Fibroblast of skin of left quadriceps (primary cell): ENCODE results near the gene USH1G.
"Not testable (repeated sequence)": the region's sequence is repeated elsewhere in the genome, so short reads cannot be mapped to it uniquely, and the experiment has no call there.

Experiments
- DNase-seq, 2 experiments: peaks; one replicate each; pipeline ENCODE4 v3.0.0-alpha.2; 2013; ENCODE audit warnings: low read depth in 2 of 2

The USH1G gene

DNA sequence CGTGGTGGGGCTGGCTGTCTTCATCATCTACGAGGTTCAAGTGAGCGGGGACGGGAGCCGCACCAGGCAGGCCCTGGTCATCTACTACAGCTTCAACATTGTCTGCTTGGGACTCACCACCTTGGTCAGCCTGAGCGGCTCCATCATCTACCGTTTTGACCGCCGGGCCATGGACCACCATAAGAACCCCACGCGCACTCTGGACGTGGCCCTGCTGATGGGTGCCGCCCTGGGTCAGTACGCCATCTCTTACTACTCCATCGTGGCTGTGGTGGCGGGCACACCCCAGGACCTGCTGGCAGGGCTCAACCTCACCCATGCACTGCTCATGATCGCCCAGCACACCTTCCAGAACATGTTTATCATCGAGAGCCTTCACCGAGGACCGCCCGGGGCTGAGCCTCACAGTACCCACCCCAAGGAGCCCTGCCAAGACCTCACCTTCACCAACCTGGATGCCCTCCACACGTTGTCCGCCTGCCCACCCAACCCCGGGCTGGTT lies 7.5 kb upstream of the USH1G start:
- no peak for DNase-seq

GRCh38 chr17:74928786-74929185 lies 5.7 kb upstream of the USH1G start:
- no peak for DNase-seq

DNA sequence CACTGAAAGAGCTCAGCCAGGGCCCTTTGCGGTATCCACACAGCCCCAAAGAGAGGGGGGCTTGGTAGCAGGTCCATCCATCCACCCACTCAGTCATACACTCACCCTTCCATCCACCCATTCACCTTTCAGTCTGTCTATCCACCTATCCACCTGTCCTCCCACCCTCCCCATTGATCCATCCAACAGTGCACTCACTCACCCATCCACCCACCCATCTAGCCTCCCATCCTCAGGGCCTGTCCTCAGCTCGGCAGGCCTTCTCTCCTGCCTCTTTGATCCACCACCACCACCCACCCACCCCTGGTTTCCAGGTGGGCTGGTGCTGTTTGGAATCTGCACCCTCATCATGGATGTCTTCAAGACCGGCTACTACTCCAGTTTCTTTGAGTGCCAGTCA lies 2.2 kb upstream of the USH1G start:
- DNase-seq = no peak

DNA sequence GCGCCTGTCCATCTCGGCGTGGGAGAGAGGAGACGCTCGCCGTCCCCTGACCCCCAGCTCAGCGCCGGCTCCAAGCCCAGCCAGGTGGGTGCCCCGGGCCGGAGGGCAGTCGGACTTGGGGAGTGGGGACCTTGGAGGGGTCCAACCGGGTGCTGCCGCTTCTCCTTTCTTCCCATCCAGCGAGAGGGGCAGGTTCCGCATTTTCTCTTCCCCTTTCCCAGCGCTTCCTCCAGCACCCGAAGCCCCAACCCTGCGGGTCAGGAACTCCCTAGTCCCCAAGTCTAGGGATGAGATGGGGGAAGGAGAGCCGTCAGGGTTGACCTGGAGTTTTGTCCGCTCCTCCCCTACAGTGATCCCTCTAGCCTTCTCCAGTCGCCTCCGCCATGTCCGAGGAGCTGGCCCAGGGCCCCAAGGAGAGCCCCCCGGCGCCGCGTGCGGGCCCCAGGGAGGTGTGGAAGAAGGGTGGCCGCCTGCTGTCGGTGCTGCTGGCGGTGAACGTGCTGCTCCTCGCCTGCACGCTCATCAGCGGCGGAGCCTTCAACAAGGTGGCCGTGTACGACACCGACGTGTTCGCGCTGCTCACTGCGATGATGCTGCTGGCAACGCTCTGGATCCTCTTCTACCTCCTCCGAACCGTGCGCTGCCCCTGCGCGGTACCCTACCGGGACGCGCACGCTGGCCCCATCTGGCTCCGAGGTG lies 1.3 kb upstream of the USH1G start, which contains the start of gene OTOP2:
Gene OTOP2, plus strand, starts transcription at position 24 of the 699 bp plus-strand sequence. Its CDS starts 360 bp downstream, at position 384.
- DNase-seq = no peak

- no peak for DNase-seq
Measured at GRCh38 chr17:74923538-74924249, 639 bp upstream of the USH1G start.

DNA sequence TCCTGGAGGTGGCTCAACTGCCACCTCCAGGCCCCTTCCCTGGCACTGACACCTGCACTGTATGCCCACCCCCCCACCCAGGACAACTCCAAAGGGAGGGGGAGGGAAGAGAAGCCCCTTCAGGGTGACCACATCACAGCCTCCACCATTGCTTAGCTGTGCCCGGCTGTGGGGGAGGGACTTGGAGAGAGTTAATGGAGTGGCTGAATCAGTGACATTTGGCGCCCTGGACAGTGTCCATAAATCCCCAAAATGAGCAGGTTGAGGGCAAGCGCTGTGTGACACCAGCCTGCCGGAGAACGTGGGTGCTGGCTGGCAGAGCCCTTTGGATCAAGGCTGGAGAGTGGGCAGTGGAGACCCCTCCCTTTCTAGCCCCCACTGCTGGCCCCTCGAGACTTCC lies 883 bp downstream of the USH1G start:
- no peak for DNase-seq

- DNase-seq = no peak
Measured at GRCh38 chr17:74921769-74922168, 1.3 kb downstream of the USH1G start.

DNA sequence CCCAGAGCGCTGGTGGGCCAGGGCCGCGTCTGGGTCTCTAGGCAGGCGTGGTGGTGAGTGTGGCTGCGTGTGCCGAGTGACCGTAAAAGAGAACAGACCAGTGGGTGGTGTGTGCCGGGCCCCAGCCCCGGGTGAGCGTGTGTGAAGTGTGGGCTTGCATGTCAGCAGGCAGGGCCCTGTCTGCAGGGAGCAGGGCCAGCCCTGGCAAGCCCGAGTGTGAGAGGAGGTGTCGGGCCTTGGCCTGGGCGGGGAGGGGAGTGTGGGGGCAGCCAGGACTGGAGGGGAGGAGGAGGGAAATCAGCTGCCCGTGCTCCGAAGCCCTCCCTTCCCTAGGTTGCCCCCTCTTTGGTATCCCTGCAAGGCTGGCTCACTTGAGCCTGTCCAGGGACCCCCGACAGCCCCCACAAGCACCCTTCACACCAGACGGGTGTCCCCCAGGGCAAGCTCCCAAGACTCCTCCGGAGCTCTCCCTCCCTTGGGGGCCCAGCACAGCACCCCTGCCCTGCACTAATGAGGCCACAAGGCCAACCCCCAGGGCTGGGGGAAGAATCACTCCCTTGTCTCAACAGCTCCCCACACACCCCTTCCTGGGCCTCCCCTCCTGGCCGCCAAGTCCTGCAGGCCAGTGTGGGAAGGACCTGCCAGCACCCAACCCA lies 1.9 kb downstream of the USH1G start:
- DNase-seq = no peak

DNA sequence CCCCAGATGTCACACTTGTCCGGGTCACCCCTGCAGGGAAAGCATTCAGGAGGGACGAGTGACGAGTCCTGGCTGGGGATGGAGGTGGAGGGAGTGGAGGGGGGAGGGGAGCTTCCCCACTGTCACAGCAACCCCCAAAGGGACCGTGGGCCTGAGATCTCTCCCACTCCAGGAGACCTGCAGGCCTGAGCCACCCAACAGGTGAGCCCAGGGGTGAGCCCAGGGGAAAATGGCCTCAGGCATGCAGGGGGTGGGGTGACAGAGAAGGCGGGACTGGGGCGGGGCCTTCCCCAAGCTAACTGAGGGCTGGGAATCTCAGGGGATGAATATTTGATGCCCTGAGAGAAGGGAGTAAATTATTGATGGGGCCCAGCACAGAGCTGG lies 2.4 kb downstream of the USH1G start:
- DNase-seq = no peak

GRCh38 chr17:74920306-74920620 lies 2.8 kb downstream of the USH1G start:
- no peak for DNase-seq

DNA sequence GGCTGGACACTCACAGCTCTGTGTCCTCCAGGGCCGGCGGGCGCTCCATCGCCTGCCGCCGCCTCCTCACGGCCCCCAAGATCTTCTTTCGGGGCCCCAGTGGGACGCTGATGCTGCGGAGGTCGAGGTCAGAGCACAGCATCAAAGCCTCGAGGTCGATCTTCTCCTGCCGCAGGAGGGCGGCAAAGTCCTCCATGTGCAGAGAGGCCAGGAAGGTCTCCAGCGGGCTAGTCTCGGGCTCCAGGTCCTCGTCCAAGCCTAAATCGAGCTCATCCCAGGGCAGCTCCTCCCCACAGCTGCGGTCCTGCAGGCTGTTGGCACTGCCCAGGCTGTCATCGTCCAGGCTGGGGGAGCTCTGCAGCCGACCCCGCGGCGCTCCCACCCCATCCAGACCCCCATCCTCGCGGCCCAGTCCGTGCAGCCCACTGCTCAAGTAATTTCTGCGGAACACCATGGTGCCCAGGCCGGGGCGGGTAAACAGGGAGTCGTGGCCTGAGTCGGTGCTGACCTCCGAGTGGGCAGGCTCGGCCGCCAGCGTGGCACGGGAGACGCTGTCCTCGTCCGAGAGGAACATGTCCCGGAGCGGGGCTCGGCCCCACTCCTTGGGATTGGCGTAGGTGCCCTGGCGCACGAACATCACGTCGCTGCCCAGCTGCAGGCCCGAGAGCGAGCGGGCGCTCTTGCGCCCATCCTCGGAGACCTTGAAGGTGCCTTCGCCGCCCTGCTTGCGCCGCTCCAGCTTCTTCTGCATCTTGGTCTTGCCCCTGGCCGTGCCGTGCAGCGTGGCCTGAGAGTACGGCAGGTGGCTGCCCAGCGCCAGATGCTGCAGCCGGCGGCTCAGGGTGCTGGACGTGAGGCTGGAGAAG lies 3.4 kb downstream of the USH1G start:
- no peak for DNase-seq

DNA sequence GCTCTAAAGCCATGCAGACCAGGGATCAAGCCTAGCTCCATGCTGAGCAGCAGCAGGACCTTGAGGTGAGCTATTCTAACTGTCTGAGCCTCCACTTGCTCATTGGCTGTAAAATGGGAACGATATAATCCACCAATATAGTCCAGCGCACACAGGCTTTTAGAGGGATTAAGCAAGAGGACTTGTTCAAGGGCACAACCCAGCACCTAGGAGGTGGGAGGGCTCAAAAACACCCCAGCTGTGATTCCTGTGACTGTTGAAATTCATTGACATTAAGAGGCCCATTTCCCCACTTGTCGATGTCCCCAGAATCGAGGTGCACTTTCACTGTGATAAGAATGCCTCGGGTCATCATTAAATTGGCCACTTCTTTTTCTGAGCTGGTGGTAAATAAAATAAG lies 4.1 kb downstream of the USH1G start:
- DNase-seq = no peak

- DNase-seq = no peak
Measured at GRCh38 chr17:74917430-74917829, 5.6 kb downstream of the USH1G start.

DNA sequence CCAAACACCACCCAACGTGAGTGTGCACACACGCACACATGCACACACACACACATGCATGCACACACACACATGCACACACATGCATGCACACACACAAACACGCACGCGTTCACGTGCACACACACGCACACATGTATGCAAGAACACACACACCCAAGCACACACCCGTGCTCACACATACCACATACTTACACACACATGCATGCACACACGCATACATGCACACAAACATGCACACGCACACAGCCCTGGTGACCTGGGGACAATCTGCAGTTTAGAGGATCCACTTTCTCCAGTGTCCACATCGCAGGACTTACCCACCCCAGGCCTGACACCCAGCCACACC lies 6.2 kb downstream of the USH1G start:
- DNase-seq = no peak

DNA sequence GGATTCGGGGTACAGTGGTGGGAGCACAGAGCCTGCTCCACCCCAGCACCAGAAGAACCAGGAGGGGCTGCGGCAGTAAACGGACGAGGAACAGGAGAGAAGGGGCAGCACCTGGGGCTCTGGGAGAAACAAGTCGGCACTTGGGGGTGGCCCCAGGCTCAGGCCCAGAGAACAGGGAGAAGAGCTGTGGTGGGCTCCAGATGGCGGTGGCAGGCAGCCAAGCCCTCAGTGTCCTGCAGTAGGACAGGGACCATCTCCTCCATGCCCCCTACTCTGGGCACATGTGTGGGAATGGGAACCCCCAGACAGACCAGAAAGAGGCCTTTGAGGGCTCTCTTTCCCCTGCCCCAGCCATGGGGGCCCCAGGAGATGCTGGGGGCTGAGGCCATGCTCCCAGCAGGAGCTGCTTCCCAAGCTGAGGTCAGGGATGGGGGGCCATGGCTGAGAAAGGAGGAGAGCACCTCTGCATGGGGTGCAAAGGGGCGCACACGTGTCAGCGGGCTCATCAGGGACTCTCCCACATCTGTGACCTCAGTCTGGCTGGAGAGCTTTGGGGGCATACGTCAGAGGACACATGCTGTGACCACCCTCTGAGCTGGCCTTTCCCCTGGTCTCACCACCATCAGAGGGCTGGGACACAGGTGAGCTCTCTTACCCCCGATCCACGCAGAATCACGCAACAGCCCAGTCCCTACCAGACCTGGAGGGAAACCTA lies 6.8 kb downstream of the USH1G start:
- DNase-seq = no peak

- not testable (repeated sequence) for DNase-seq
Measured at GRCh38 chr17:74911423-74911822, 11.6 kb downstream of the USH1G start.

- DNase-seq = not testable (repeated sequence)
Measured at GRCh38 chr17:74909097-74909496, 14.0 kb downstream of the USH1G start.

- DNase-seq = no peak
Measured at GRCh38 chr17:74907012-74907411, 16.0 kb downstream of the USH1G start.

- DNase-seq = not testable (repeated sequence)
Measured at GRCh38 chr17:74906214-74906793, 16.8 kb downstream of the USH1G start.

DNA sequence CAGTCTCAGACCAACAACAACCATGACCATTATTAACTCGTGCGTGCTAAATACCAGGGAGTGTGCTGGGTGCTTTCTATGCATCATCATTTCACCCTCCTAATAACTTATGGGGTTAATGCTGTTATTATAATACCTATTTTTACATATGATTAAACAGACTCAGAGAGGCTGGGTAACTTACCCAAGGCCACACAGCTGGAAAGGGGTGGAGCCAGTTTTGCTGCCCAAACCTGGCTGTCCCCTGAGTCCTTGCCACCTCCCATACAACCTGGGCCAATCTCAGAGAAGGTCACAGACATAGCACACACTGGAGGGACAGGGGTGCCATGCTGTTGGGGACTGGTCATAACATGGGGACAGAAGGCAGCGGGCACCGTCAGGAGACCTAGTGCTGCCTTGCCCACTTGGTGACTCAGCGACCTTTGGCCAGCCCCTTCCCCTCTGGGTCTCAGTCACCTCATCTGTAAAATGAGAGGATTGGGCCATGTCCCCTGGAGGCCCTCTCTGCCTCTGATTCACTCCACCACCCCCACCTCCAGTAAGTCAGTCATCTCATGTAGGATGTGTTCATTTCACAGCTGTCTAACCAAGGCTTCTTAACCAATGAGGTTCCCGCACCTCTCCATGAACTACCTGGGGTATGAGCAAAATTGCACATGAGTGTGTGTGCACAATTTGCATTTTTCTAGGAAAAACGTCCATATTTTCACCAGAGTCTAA lies 18.2 kb downstream of the USH1G start:
- DNase-seq = no peak
